SKM-1 (cell line): ENCODE results near the gene ENPP3.
"Not testable (repeated sequence)": the region's sequence is repeated elsewhere in the genome, so short reads cannot be mapped to it uniquely, and the experiment has no call there.

Experiments
- DNase-seq: peaks from one replicate; lab custom pipeline; 2025; ENCODE audit not compliant: unreplicated experiment; lab: John Stamatoyannopoulos, UW

The ENPP3 gene

DNA sequence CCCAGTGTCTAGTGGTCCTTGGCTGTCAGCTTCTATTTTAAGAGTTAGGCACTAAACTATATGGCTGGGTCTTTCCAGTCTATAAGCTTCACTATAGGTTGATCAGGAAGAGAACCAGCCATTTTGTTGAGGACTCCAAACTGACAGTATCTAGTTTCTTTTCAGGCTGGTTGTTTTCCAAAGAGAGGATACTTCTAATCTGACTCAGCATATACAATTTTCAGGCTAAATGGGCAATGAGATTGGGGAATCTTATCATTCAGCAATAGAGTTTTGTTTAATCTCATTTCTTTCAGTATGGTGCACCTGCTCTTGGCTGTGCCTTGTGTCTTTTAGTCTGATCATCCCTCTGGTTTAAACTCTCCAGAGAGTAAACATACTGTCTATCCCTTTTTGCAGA, 94.1 kb downstream of the ENPP3 start:
- no peak for DNase-seq

DNA sequence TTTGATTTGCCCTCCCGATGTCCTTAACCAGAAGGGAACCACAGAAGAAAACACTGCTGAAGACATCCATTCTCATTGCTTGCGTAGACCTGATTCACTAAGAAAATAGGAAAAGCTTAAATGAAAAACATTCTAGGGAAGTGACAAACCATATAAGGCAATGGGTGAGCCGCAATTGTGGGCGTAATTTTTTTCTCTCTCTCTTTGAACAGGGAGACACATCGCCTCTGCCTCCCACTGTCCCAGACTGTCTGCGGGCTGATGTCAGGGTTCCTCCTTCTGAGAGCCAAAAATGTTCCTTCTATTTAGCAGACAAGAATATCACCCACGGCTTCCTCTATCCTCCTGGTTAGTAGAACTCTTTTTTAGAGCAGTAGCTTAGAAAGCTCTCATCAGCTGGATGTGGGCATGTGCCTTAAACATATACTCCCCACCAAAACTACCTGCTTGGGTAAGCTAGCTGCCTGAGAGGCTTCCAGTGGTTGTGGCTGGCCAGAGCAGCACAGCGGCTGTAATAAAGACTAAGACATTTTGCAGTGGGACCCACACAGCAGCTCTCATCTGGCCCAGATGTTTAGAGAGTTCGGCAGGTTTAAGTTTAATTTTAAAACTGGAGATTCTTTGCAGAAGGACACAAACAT, 96.4 kb downstream of the ENPP3 start:
- no peak for DNase-seq

DNA sequence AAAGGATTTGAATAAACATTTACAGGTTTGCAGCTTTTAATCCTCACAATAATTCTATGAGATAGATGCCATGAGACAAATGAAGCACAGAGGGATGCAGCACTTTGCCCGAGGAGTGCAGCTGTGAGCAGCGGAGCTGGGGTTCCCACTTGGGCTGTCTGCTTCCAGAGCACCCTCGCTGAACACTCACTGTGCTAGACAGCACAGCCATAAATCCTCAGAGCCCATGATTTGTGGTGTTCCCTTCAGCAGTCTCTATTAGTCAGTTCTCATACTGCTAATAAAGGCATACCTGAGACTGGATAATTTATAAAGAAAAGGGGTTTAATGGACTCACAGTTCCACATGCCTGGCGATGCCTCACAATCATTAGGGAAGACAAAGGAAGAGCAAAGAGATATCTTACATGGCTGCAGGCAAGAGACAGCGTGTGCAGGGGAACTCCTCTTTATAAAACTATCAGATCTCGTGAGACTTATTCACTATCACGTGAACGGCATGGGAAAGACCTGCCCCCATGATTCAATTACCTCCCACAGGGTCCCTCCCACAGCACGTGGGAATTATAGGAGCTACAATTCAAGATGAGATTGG, 99.0 kb downstream of the ENPP3 start:
- DNase-seq, result no peak

DNA sequence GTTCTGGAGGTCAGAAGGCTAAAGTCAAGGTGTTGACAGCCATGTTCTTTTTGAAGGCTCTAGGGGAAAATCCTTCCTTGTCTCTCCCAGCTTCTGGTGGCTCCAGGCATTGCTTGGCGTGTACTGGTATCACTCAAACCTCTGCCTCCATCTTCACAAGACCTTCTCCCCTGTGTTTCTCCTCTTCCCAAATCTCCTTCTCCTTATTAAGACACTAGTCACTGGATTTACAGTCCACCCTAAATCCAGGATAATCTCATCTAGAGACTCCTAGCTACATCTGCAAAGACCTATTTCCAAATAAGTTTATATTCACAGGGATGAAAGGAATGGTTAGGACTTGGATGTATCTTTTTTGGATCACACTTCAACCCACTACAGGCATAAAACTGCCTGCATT, 99.7 kb downstream of the ENPP3 start:
- DNase-seq, result no peak

DNA sequence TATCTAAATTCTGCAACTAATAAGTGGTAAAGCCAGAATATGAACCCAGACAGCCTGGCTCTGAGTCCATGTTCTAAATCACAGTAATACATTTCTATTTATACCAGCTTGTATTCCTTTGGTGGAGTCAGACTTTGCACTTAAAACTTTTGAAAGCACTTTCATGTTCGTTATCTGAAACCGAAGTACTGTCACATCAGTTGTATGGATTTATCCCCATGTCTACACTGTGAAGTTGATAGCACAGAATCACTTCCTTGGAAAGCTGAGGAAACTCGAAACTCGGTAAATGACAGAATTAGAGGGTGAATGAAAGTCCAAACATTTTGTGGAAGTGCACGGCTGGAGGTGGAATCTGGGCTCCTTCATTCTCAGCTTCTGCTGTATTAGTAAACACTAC, 102.0 kb downstream of the ENPP3 start:
- DNase-seq, result no peak

DNA sequence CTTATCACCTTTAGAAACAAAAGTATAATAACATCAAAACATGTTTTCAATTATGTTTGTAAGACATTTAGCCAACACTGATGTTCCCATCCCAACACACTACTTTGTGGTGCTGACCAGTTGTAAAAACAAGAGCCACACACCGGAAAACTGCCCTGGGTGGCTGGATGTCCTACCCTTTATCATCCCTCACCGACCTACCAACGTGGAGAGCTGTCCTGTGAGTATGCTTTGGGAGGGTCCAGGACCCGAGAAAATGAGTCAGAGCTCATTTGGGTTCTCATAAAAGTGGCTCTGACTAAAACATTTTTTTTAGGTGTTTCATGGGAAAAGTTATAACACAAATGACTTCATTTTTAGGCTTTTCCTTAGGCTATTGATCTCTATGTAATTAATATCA, 103.1 kb downstream of the ENPP3 start:
- no peak for DNase-seq

DNA sequence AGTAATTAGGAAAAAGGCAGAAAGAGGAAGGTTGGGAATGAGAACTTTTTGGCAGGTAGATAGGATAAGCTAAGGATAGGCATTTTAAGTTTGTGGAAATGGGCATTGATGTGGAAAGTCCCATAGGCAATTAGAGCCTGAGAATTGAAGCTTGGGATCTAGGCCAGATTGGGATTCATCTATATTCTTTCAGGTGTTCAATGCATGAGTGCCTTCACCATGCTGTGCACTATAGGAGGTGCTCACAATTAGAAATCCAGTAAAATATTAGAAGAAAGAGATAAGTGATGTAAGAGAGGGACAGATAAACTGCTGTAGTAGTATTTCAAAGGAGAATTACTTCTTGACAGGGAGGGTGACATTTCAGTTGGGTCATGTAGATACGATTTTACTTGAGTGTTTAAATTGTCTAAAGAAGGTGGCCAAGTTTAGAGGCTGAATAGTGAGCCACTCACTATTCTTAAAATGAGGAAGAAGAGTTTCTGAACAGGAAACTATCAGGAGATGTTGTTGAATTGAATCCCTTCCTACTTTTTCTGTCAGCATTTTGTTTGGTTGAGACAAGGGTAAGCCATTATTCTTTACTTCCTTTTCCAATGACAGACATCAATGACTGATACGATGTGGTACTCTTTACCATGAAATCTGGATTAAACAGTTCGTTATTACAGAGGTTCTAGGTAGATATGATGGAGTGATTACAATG, 104.7 kb downstream of the ENPP3 start:
- peak; percentile 14 for DNase-seq

DNA sequence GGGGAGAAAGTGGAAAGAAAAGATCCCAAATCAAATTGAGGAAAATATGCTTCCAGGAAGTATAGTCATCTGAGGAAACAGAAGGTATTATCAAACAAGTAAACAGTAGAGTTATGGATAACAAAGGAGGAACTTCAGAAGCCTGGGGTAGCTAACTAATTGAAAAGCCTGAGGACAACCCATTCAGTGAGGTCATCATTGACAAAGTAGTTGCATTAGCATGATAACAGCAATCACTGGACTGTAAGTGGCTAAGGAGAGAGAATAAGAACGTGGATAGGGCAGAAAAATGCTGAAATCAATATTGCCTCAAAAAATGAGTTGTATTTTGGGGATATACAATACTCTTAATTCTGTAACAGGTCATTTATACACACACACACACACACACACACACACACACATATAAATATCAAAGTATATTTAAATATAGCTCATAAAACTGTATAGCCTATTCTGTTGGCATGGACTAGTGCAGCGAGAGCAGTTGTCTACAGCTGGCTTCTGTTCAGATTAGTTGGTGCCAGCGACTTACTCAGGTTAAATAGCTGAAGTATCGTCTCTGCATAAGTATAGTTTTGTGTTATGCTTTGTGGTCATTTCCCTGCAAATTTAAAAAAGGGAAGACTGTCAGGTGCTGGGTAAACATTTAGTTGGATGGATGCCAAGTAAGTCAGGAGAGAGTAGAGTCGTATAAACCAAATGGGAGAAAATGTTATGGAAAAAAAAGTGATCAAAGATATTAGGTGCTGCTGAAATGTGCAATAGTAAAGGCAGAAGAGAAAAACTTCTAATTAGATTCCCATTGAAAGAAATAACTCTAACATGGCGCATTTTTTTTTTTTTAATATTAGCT, 107.6 kb downstream of the ENPP3 start:
- no peak for DNase-seq

DNA sequence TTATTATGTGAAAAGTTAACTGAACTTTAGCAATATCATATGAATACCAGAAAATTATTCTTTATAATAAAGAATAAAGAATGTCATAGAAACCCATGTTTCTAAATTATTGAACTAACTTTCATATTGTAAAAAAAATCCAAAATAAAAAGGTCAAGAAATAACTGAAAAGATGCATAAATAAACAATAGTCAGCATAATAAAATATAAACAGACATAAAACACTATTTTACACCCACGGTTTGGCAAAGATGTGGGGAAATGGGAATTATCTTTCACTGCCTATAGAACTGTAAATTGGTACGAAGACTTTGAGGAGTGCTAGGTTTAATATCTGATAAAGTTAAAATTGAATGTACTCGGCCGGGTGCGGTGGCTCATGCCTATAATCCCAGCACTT, 108.4 kb downstream of the ENPP3 start:
- no peak for DNase-seq

DNA sequence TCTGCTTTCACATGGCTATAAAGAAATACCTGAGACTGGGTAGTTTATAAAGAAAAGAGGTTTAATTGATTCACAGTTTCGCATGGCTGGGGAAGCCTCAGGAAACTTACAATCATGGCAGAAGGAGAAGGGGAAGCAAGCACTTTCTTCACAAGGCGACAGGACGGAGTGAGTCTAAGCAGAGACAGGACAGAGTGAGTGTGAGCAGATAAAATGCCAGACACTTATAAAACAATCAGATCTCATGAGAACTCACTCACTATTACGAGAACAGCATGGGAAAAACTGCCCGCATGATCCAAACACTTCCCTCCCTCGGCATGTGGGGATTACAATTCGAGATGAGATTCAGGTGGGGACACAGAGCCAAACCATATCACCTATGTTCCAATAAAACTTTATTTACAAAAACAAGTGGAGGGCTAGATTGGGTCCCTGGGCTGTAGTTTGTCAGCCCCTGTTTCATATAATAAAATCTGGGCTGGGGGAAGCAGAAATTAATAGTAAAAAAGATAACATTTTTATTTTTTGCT, 110.8 kb downstream of the ENPP3 start:
- no peak for DNase-seq

DNA sequence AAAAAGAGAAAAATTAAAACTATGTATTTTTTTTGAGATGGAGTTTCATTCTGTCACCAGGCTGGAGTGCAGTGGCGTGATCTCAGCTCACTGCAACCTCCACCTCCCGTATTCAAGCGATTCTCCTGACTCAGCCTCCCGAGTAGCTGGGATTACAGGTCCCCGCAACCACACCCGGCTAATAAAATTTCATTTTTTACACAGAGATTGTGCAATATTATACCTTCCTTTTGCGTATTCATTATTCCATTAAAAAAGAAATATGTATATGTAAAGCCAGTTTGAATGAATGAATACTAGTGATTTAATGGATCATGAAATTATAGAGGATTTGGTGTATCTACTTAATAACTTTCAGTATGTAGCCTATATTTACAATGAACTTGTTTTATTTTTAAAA, 111.9 kb downstream of the ENPP3 start:
- no peak for DNase-seq

DNA sequence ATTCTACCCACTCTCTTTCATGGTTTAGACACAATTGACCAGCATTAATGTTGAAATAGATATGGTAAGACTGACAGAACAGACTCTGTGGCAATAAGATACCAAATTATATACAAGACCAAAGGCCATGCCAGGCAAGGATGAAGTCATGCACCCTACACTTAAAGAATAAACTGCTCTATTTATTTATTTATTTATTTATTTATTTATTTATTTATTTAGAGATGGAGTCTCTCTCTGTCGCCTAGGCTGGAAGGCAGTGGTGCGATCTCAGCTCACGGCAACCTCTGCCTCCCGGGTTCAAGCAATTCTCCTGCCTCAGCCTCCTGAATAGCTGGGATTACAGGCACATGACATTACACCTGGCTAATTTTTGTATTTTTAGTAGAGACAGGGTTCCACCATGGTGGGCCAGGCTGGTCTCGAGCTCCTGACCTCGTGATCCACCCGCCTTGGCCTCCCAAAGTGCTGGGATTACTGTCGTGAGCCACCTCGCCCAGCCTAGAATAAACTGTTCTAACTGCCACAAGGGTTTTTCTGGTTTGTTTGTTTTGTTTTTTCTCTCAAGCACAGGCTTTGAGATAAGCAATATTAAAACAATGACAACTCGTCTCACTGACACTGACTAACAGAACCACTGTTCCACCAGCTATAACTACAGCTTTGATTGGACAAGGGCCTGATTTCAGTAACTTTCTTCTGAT, 114.1 kb downstream of the ENPP3 start:
- DNase-seq, result not testable (repeated sequence)

DNA sequence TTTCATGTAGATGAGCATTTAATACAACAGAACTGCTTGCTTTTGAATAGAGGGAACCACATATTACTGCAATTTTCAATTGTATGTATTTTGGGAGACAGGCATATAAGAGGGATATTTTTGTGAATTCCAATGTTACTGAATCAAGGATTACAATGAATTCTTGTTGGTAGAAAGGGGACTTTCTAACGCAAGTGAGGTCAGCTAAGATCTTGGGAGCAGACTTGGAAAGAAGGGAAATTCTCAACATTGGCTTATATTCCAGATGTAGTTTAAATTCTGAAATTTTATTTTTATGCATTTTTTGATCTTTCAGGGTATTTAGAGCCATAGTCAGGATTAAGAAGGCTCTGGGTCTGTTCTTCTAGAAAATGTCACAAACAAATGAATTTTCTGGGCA, 117.0 kb downstream of the ENPP3 start:
- no peak for DNase-seq

DNA sequence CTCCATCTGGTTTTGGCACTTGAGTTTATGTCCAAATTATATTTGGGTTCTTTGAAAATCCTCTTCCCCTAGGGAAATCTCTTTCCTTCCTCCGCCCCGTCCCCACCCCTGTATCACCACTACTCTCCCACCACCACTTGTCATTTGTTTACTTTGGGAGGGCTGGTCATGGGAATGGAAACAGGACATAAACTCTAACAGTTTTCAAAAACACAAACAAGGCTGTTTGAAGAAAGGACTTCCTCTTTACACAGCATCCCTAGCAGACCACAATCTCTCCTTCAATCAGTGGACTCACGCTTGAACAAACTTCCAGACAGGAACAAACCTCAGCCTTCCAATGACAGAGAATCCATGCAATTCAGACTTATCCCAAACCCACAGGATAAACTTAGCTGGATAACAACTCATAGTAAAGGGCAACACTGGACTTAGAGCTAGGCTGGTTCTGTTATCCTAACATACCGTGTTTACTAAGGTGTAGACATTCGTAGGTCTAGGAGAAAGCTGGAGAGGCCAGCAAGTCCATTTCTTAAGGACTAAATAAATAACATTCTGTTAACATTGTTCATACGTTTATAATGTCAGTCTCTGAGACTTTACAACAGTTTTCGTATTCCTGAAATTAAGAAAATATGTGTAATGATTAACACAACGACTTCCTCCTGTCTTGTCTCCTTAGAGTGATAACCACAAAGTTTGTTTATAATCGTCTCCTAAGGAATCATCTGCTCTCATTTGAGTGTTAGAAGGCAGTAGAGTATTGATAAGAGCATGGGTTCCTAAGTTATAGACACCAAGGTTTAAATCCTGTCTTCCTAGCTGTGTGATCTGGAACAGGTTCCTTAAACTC, 117.8 kb downstream of the ENPP3 start:
- DNase-seq, result no peak

DNA sequence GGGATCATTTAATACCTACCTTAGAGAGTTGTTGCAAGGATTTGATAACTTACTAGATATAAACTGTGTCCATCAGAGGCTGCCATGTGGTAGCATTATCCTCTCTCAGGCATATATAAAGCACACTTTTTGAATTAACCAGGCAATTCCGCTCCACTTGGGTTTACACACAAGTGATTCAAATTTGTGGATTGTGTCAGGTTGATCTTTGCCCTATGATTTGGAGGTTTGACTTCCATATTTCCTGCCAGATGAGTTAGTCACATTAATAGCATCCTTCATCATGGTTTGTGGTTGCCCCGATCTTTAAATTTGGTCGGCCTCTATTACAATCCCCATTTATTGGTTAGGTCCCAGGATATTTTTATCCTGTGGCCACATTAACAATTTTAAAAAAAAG, 118.5 kb downstream of the ENPP3 start:
- no peak for DNase-seq

DNA sequence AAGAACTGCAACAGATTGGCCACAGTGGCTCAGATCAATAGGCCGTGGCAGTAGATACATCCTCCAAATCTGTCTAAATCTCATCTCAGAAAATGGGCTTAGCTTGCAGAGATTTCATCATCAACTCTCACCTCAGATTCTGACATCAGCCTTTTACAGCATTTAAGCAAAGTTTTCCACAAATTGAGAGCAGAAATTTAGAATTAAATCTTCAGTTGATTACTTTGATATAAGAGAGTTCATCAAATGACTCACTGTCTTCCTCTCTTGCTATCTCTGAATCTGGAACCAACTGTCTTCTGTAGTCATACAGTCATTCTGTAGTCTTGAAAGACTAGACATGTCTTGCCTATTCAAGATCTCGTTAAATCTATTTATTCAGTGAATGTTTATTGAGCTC, 118.9 kb downstream of the ENPP3 start:
- DNase-seq, result no peak

DNA sequence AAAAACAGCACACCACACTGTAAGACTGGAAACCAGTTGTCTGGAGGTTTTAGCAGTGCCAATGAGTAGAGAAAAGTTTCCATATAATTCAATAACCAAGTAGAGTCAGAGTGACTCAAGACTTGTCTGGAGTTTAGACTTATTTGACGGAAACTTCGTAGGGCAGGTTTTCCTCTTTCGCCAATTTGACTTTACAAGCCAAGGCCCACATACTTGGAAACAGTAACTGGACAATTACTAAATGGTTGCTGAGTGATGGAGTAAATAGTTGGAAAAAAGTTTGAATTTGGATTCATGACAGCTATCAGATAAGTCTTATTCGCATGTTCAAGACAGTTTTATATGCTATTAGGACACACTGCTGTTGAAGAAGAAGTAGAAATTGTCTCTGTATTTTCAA, 121.8 kb downstream of the ENPP3 start:
- no peak for DNase-seq

DNA sequence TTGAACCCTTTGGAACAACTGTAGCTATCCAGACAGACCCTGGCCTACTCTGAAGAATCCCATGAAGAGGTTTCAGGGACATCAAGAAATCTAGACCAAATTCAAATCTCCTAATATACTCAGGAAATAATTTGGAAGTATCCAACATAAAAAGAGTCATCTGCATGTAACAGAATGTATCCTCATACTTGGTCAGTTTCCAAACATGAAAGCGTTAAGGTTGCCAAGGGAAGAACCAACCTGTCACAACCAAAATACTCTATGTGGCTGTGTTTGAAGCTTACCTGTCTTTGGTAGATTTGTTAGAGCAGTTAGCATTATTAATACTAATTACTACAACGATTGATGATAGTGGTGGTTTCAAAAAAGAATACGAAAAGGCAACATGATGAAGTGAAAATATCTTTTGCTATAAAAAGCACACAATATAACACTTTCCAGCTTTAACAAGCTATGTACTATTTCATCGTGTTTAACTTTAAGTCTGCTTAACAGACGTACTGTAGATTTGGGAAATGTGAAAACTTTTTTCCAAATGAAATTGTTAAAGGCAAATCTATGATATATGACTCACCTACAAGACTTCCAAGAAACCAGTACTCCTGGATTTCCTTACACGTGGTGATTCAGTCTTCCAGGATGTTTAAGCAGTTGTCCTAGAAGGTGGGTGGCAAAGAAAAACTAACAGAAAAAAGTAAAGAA, 124.1 kb downstream of the ENPP3 start:
- DNase-seq, result no peak

DNA sequence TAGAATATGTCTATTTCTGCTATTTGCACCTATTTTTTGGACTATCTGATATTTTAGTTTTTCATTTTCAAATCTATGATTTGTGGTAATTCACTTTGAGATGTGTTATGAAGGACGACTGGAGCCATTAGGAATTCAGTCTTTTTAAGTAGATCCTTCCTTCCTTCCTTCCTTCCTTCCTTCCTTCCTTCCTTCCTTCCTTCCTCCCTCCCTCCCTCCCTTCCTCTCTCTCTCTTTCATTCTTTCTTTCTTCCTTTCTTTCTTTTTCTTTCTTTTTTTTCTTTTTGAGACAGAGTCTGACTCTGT, 124.6 kb downstream of the ENPP3 start:
- no peak for DNase-seq

DNA sequence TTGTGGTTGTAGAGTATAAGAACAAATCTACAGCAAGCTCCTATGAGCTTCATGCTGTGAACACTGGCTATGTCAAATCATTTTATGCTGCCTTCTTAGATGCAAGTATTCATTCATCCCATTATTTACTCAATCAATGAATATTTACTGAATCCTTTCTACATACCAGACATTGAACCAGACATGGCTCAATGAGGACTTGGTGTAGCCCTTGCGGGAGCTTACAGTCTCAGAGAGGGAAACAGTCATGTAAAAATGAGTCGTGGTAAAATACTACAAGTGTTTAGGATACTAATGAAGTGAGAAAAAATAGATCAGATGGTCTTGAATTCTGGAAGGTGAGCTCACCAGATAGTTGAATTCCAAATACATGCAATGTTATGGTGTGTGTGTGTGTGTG, 125.9 kb downstream of the ENPP3 start:
- DNase-seq, result no peak
